Measurements from ENCODE around the gene GHSR.

The GHSR gene

GRCh38 chr3:172446198-172446597 lies 2.1 kb downstream of the GHSR start:
- DNase-seq (ENCODE audit: low read depth) = no peak
- TF ChIP-seq CTCF (IDR thresholded peaks at IDR 0.05; ENCODE audit: low read depth, low read length) (no peak), POLR2A (IDR thresholded peaks at IDR 0.05; ENCODE audit: extremely low read depth, insufficient read length) (no peak)
- H3K4me3 ChIP-seq (ENCODE audit: low read depth, low read length) = no peak overlapping the region

- DNase-seq (ENCODE audit: low read depth) = no peak
- H3K4me3 ChIP-seq (ENCODE audit: low read depth, low read length) = no peak overlapping the region
- TF ChIP-seq CTCF (IDR thresholded peaks at IDR 0.05; ENCODE audit: low read depth, low read length) (no peak), MAX (IDR thresholded peaks at IDR 0.05; ENCODE audit: low read depth, low read length) (no peak), MYC (IDR thresholded peaks at IDR 0.05; ENCODE audit: low read depth, low read length) (no peak), POLR2A (IDR thresholded peaks at IDR 0.05; ENCODE audit: extremely low read depth, insufficient read length) (no peak)
These were observed 3.4 kb downstream of the GHSR start for GRCh38 chr3:172444821-172445220.

GRCh38 chr3:172442606-172443005 lies 5.7 kb downstream of the GHSR start:
- no peak overlapping the region for H3K4me3 ChIP-seq (ENCODE audit: low read depth, low read length)
- no peak for DNase-seq (ENCODE audit: low read depth)

GRCh38 chr3:172441581-172441980 lies 6.7 kb downstream of the GHSR start:
- DNase-seq (ENCODE audit: low read depth) = no peak
- no peak overlapping the region for H3K4me3 ChIP-seq (ENCODE audit: low read depth, low read length)
- TF ChIP-seq POLR2A (IDR thresholded peaks at IDR 0.05; ENCODE audit: extremely low read depth, insufficient read length) (no peak), MAX (IDR thresholded peaks at IDR 0.05; ENCODE audit: low read depth, low read length) (no peak), CTCF (IDR thresholded peaks at IDR 0.05; ENCODE audit: low read depth, low read length) (no peak), MYC (IDR thresholded peaks at IDR 0.05; ENCODE audit: low read depth, low read length) (no peak)

More at GRCh38 chr3:172442606-172443005, 5.7 kb downstream of the GHSR start:
- TF ChIP-seq CTCF (IDR thresholded peaks at IDR 0.05; ENCODE audit: low read depth, low read length) = no peak
- TF ChIP-seq MYC (IDR thresholded peaks at IDR 0.05; ENCODE audit: low read depth, low read length) = no peak
- no peak for TF ChIP-seq POLR2A (IDR thresholded peaks at IDR 0.05; ENCODE audit: extremely low read depth, insufficient read length)
- TF ChIP-seq MAX (IDR thresholded peaks at IDR 0.05; ENCODE audit: low read depth, low read length) = no peak

- no peak for DNase-seq (ENCODE audit: low read depth)
- TF ChIP-seq MYC (IDR thresholded peaks at IDR 0.05; ENCODE audit: low read depth, low read length) (no peak), CTCF (IDR thresholded peaks at IDR 0.05; ENCODE audit: low read depth, low read length) (no peak), MAX (IDR thresholded peaks at IDR 0.05; ENCODE audit: low read depth, low read length) (no peak), POLR2A (IDR thresholded peaks at IDR 0.05; ENCODE audit: extremely low read depth, insufficient read length) (no peak)
- no peak overlapping the region for H3K4me3 ChIP-seq (ENCODE audit: low read depth, low read length)
These were observed 10.1 kb downstream of the GHSR start for GRCh38 chr3:172438186-172438585.

- TF ChIP-seq MAX (IDR thresholded peaks at IDR 0.05; ENCODE audit: low read depth, low read length) (no peak), MYC (IDR thresholded peaks at IDR 0.05; ENCODE audit: low read depth, low read length) (no peak), POLR2A (IDR thresholded peaks at IDR 0.05; ENCODE audit: extremely low read depth, insufficient read length) (no peak)
- H3K4me3 ChIP-seq (ENCODE audit: low read depth, low read length) = no peak overlapping the region
- DNase-seq (ENCODE audit: low read depth) = no peak
These were observed 10.5 kb downstream of the GHSR start for GRCh38 chr3:172437713-172438112.

Measured in NB4 (cell line).